IMR-90 (cell line): ENCODE results near the gene MECP2.

Experiments used
- MXI1 ChIP-seq: IDR thresholded peaks from 2 replicates; pipeline ENCODE4 v1.6.1; 2012; ENCODE audit warnings: low read depth, mild to moderate bottlenecking, low read length, moderate library complexity, borderline replicate concordance
- NFE2L2 ChIP-seq: fragments of 150-350 bp; IDR thresholded peaks from 2 replicates; pipeline ENCODE4 v1.6.1; 2016; ENCODE audit warnings: low read depth, mild to moderate bottlenecking, low read length
- POLR2A ChIP-seq: IDR thresholded peaks from 2 replicates; pipeline ENCODE4 v1.6.1; 2012; ENCODE audit warnings: mild to moderate bottlenecking, low read depth, low read length
- RAD21 ChIP-seq: IDR thresholded peaks from 2 replicates; pipeline ENCODE4 v1.6.1; 2012; ENCODE audit warnings: low read length, improper control_type of control experiment
- RCOR1 ChIP-seq: IDR thresholded peaks from 2 replicates; pipeline ENCODE4 v1.6.1; 2012; ENCODE audit warnings: mild to moderate bottlenecking, low read length, improper control_type of control experiment; ENCODE audit not compliant: insufficient replicate concordance
- RFX5 ChIP-seq: IDR thresholded peaks from 2 replicates; pipeline ENCODE4 v1.8.0; 2012; ENCODE audit warnings: low read depth, mild to moderate bottlenecking, low read length, moderate library complexity
- SMC3 ChIP-seq: fragments of 150-350 bp; IDR thresholded peaks from 2 replicates; pipeline ENCODE4 v1.6.1; 2016; ENCODE audit warnings: low read depth, mild to moderate bottlenecking, antibody characterized with exemption, low read length, moderate library complexity
- TF ChIP-seq, protein P1 (sequence below): conservative IDR thresholded peaks from 2 replicates; pipeline ENCODE4 v1.5.1; 2012; ENCODE audit warnings: mild to moderate bottlenecking, low read depth, low read length, improper control_type of control experiment
- TF ChIP-seq, protein P2 (sequence below): fragments of 150-350 bp; IDR thresholded peaks from 2 replicates; pipeline ENCODE4 v1.6.1; 2017; ENCODE audit warnings: mild to moderate bottlenecking, antibody characterized with exemption, low read length, low read depth
- TF ChIP-seq, protein P3 (sequence below): fragments of 150-350 bp; IDR thresholded peaks from 2 replicates; pipeline ENCODE4 v1.6.1; 2016; ENCODE audit warnings: low read depth, mild to moderate bottlenecking, low read length, moderate library complexity, borderline replicate concordance

DNA sequence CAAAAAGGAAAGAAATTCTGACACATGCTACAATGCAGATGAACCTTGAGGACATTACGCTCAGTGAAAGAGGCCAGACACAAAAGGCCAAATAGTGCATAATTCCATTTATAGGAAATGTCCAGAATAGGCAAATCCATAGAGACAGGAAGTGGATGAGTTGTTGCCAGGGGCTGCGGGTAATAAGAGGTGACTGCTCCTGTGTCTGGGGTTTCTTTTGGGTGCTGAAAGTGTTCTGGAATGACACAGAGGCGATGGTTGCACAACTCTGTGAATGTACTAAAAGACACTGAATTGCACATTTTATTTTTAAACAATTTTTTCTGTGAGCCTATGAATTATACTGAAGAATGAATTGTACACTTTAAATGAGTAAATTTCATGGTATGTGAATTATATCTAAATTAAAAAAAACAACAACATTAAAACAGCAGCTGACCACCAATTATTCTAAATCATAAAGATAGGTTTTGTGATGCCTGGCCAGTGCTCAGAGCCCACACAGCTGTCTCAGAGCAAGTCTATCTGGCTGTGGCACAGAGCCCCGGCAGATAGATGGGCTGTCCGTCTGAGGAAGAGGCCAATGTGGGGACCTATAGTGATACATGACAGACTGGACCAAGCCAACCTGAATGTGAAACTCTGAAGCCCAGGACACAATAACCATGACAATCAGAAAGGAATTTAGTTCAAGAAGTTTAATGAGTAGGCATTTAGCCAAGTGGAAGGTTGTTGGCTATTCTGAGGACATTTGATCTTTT lies 54.3 kb downstream of the MECP2 start:
- TF ChIP-seq, protein P1, sequence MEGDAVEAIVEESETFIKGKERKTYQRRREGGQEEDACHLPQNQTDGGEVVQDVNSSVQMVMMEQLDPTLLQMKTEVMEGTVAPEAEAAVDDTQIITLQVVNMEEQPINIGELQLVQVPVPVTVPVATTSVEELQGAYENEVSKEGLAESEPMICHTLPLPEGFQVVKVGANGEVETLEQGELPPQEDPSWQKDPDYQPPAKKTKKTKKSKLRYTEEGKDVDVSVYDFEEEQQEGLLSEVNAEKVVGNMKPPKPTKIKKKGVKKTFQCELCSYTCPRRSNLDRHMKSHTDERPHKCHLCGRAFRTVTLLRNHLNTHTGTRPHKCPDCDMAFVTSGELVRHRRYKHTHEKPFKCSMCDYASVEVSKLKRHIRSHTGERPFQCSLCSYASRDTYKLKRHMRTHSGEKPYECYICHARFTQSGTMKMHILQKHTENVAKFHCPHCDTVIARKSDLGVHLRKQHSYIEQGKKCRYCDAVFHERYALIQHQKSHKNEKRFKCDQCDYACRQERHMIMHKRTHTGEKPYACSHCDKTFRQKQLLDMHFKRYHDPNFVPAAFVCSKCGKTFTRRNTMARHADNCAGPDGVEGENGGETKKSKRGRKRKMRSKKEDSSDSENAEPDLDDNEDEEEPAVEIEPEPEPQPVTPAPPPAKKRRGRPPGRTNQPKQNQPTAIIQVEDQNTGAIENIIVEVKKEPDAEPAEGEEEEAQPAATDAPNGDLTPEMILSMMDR, result no peak
- TF ChIP-seq POLR2A, result no peak
- TF ChIP-seq RCOR1, result no peak
- no peak for TF ChIP-seq RAD21
- TF ChIP-seq NFE2L2, result no peak
- TF ChIP-seq MXI1, result no peak
- TF ChIP-seq, protein P2, sequence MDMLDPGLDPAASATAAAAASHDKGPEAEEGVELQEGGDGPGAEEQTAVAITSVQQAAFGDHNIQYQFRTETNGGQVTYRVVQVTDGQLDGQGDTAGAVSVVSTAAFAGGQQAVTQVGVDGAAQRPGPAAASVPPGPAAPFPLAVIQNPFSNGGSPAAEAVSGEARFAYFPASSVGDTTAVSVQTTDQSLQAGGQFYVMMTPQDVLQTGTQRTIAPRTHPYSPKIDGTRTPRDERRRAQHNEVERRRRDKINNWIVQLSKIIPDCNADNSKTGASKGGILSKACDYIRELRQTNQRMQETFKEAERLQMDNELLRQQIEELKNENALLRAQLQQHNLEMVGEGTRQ, result no peak
- TF ChIP-seq SMC3, result no peak
- TF ChIP-seq, protein P3, sequence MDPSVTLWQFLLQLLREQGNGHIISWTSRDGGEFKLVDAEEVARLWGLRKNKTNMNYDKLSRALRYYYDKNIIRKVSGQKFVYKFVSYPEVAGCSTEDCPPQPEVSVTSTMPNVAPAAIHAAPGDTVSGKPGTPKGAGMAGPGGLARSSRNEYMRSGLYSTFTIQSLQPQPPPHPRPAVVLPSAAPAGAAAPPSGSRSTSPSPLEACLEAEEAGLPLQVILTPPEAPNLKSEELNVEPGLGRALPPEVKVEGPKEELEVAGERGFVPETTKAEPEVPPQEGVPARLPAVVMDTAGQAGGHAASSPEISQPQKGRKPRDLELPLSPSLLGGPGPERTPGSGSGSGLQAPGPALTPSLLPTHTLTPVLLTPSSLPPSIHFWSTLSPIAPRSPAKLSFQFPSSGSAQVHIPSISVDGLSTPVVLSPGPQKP, result no peak
- TF ChIP-seq RFX5, result no peak
